Psoas muscle (tissue), 8 donors: Measurements from ENCODE around the gene RBBP6. TPM values are rescaled to one million over a fixed set of nuclear protein-coding genes. Genes with fewer than 3 reads are reported as not detected.

ENCODE experiments used
- ATAC-seq, 4 donors: fragments of 200-7000 bp; cut with Tn5 transposase; one replicate each; pipeline ENCODE4 v1.9.1; 2020; ENCODE audit warnings: moderate library complexity in 3 of 4, mild to moderate bottlenecking in 2 of 4
- DNase-seq, 2 donors: peaks; one replicate each; pipeline ENCODE4 v3.0.0-alpha.2; 2020
- H3K27ac ChIP-seq: fragments of 200-600 bp; one replicate; pipeline ENCODE4 v1.8.0; 2022
- H3K27me3 ChIP-seq, 3 donors: fragments of 200-600 bp in 1 of 3; one replicate each; pipeline versions ENCODE4 v1.6.1 to v1.8.0; 2013 to 2022; ENCODE audit warnings: low read length in 2 of 3, mild to moderate bottlenecking in 2 of 3, moderate library complexity in 1 of 3; ENCODE audit not compliant: insufficient read depth in 3 of 3
- H3K36me3 ChIP-seq, 2 donors: fragments of 200-600 bp in 1 of 2; one replicate each; pipeline versions ENCODE4 v1.6.1 to v1.8.0; 2013 to 2022; ENCODE audit warnings: low read depth in 1 of 2, mild to moderate bottlenecking in 1 of 2, moderate library complexity in 1 of 2; ENCODE audit not compliant: insufficient read depth in 1 of 2
- H3K4me1 ChIP-seq: fragments of 200-600 bp; one replicate; pipeline ENCODE4 v1.8.0; 2022
- H3K4me3 ChIP-seq: fragments of 200-600 bp; one replicate; pipeline ENCODE4 v1.8.0; 2022; ENCODE audit warnings: mild to moderate bottlenecking
- H3K9me3 ChIP-seq: fragments of 200-600 bp; one replicate; pipeline ENCODE4 v1.8.0; 2022
- WGBS, 3 donors: extraction: QIAGEN DNeasy Blood & Tissue Kit; methylation state at CpG; one replicate each; pipeline versions ENCODE4 v1.1.6 to v1.1.7; 2013; 5-methylcytosine and 5-hydroxymethylcytosine counted together
- intact Hi-C, 2 donors: fragments of 100-400 bp; cut with DNase I; formaldehyde crosslinking; loops; one replicate each; pipeline versions ENCODE4 v1.11.0 to v1.14.2; 2022
- polyA plus RNA-seq, 3 donors: library from polyadenylated mRNA; stranded (reverse); fragments of 200-250 nt; gene quantifications; one replicate each; pipeline ENCODE4 v1.2.3, GENCODE V29; 2013
- total RNA-seq, 4 donors: library from RNA; stranded (reverse); fragmentation: NEBNext Ultra II Directional in 2 of 4; extraction: Animal tissue kit (Norgen Biotek cat#: 25700) in 2 of 4; gene quantifications; one replicate each; pipeline versions ENCODE4 v1.2.1 to v1.2.4, GENCODE V29; 2021 to 2023
- TF ChIP-seq, protein P1 (sequence below): fragments of 200-600 bp; IDR thresholded peaks from one replicate; pipeline ENCODE4 v1.8.0; 2022; ENCODE audit warnings: antibody characterized with exemption
- donor health status: healthy with polysubstance abuse.
- donor health status: DM: no; HTN: no; CAD: no; lungs with moderate emphysema.
- donor health status: Bipolar disorder and iron deficiency.
- donor health status: healthy.
- donor health status: DM: yes; HTN: yes; CAD: no.
- donor health status: DM: no; HTN: no; CAD: no.
- donor health status: DM: no; HTN: no; CAD: no.
- donor health status: DM: yes; HTN: yes; CAD: no.

The RBBP6 gene
- total and polyA plus RNA-seq, 7 donors, result 11.7 to 30.7 (median 21.8) TPM

- TF ChIP-seq, protein P1, sequence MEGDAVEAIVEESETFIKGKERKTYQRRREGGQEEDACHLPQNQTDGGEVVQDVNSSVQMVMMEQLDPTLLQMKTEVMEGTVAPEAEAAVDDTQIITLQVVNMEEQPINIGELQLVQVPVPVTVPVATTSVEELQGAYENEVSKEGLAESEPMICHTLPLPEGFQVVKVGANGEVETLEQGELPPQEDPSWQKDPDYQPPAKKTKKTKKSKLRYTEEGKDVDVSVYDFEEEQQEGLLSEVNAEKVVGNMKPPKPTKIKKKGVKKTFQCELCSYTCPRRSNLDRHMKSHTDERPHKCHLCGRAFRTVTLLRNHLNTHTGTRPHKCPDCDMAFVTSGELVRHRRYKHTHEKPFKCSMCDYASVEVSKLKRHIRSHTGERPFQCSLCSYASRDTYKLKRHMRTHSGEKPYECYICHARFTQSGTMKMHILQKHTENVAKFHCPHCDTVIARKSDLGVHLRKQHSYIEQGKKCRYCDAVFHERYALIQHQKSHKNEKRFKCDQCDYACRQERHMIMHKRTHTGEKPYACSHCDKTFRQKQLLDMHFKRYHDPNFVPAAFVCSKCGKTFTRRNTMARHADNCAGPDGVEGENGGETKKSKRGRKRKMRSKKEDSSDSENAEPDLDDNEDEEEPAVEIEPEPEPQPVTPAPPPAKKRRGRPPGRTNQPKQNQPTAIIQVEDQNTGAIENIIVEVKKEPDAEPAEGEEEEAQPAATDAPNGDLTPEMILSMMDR, result no peak
- DNase-seq, result no peak
- Histone ChIP-seq H3K4me3 (no peak overlapping the region), H3K27ac (no peak overlapping the region), H3K4me1 (no peaks in the 10 kb centered on the region), H3K36me3 (no peaks in the 10 kb centered on the region), H3K27me3 (peaks cover 0 to 6% (median 0%) of the 10 kb centered on the region in 3 donors), H3K9me3 (no peaks in the 10 kb centered on the region)
- intact Hi-C loops, result no loop called here
- WGBS, 3 donors, result 6 to 21% (median 12%) methylated on average over 3 of the region's 3 CpGs
- ATAC-seq, result no peak
Measured at GRCh38 chr16:24497440-24497839, 41.9 kb upstream of the RBBP6 start.

GRCh38 chr16:24499193-24499814, 40.1 kb upstream of the RBBP6 start:
- Histone ChIP-seq H3K9me3 (no peaks in the 10 kb centered on the region), H3K27ac (no peak overlapping the region), H3K27me3 (peaks cover 0 to 1% (median 0%) of the 10 kb centered on the region in 3 donors), H3K4me1 (no peaks in the 10 kb centered on the region), H3K36me3 (no peaks in the 10 kb centered on the region), H3K4me3 (no peak overlapping the region)
- intact Hi-C loops, result no loop called here
- TF ChIP-seq, protein P1, result no peak
- no peak for DNase-seq
- ATAC-seq, result no peak
- 19 to 23% (median 22%) methylated on average over 15 of the region's 15 CpGs for WGBS, 3 donors

DNA sequence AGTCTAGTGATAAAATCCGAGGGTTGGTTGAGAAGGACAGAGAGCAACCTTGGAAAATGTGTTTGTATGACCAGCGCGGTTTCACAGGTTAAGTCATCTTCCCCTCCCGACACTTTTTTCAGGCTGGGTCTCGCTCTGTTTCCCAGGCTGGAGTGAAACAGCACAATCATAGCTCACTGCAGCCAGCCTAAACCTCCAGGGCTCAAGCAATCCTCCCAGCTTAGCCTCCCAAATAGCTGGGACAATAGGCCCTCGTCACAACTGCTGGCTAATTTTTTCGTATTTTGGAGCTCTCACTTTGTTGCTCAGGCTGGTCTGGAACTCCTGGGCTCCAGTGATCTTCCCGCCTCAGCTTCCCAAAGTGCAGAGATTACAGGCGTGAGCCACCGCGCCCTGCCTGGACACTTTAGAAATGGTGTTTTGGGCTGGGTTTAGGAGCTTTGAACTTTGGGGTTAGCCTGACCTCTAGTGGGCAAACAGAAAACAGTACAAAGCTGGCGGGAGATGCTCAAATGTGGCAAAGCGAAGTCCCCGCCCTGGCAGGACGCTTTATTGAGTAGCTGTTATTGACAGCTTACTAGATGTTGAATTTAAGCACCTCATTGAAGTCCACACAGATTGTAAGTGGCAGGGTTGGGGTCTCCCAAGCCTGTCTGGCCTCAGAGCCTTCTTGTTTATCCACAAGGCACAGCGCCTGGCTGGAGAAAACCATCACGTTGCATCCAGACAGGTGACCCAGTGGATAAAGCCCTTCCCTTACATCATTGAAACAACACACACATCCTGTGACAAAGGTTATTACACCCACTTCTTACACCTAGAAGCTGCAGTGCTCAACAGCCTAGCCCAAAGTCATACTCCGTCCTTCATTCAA, 34.7 kb upstream of the RBBP6 start:
- no peak overlapping the region for H3K27ac ChIP-seq
- H3K4me1 ChIP-seq, result peaks cover 10% of the 10 kb centered on the region
- peak; percentile 57 to 77 (median 60) for ATAC-seq
- no peaks in the 10 kb centered on the region for H3K27me3 ChIP-seq
- no peak overlapping the region for H3K4me3 ChIP-seq
- TF ChIP-seq, protein P1, result peak; percentile 69
- H3K9me3 ChIP-seq, result no peaks in the 10 kb centered on the region
- 42 to 44% (median 44%) methylated on average over 18 of the region's 18 CpGs for WGBS, 3 donors
- DNase-seq, result peak in 1 of 2 donors; percentile 53
- no peaks in the 10 kb centered on the region for H3K36me3 ChIP-seq
- intact Hi-C loops, result loop anchor here in 1 of 2 donors (5.0 to 10.0 kb wide), 2 partner anchors 462 to 820 kb away; no protein-coding TSS in a partner anchor

DNA sequence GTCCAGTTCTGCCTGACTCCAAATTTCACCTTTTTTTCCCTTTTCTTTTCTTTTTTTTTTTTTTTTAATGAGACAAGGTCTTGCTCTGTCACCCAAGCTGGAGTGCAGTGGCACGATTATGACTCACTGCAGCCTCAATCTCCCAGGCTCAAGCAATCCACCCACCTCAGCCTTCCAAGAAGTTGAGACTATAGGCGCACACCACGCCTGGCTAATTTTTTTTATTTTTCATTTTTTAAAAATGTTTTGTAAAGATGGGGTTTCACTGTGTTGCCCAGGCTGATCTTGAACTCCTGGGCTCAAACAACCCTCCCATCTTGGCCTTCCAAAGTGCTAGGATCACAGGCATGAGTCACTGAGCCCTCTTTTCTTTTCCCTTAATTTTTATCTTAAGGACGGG, 33.4 kb upstream of the RBBP6 start:
- Histone ChIP-seq H3K27me3 (no peaks in the 10 kb centered on the region), H3K4me3 (no peak overlapping the region), H3K4me1 (peaks cover 10% of the 10 kb centered on the region), H3K9me3 (no peaks in the 10 kb centered on the region), H3K27ac (no peak overlapping the region), H3K36me3 (no peaks in the 10 kb centered on the region)
- TF ChIP-seq, protein P1, result no peak
- intact Hi-C loops, result loop anchor here in 1 of 2 donors (5.0 to 10.0 kb wide), 2 partner anchors 464 to 821 kb away; no protein-coding TSS in a partner anchor
- WGBS, 3 donors, result 84 to 92% (median 91%) methylated on average over 4 of the region's 4 CpGs
- no peak for ATAC-seq
- DNase-seq, result no peak
